Measurements from ENCODE around the gene AVP. TPM values are rescaled to one million over a fixed set of nuclear protein-coding genes. Genes with fewer than 3 reads are reported as not detected.

AVP gene
- total and polyA plus RNA-seq, 2 of the 13 experiments (the other 11 are each of a cell fraction or from before 2014, with no cell fraction given) = 0.12 TPM; not detected in 1

DNA sequence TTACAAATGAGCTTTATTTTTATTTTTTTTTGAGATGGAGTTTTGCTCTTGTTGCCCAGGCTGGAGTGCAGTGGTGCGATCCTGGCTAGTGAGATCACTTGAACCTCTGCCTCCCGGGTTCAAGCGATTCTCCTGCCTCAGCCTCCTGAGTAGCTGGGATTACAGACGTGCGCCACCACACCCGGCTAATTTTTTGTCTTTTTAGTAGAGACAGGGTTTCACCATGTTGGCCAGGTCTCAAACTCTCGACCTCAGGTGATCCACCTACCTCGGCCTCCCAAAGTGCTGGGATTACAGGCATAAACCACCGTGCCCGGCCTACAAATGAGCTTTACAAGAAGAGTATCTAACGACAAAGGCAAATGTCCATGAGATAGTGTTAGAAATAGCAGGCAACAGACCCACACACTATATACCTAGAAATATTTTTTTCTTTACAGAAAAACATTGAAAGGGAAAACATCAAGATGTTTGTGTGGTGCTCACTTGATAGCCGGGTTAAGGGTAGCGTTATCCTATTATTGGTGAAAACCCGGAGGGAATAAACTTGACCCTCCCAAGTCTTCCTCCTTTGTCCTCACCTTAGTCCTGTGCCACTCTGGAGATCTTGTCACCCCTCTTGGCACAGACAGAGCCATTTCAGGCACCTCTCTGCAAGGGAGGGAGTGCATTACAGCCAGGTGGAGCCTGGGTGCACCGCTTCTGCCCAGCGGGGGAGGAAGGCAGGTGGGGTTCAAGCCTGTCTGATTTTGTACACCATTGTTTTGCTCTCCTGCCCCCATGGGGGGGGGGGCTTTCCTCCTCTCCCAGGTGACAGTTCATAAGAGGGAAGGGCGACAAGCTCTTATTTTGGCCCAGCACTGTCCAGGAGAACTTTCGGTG is 21.0 kb upstream of the AVP start (continued):
- no peak for TF ChIP-seq BCL3 (CRISPR knock-in tag; IDR thresholded peaks at IDR 0.05)
- no peak for TF ChIP-seq NFYC (CRISPR knock-in tag; IDR thresholded peaks at IDR 0.05)
- TF ChIP-seq, protein P1, sequence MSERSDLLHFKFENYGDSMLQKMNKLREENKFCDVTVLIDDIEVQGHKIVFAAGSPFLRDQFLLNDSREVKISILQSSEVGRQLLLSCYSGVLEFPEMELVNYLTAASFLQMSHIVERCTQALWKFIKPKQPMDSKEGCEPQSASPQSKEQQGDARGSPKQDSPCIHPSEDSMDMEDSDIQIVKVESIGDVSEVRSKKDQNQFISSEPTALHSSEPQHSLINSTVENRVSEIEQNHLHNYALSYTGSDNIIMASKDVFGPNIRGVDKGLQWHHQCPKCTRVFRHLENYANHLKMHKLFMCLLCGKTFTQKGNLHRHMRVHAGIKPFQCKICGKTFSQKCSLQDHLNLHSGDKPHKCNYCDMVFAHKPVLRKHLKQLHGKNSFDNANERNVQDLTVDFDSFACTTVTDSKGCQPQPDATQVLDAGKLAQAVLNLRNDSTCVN (CRISPR knock-in tag; IDR thresholded peaks at IDR 0.05; ENCODE audit: borderline replicate concordance) = no peak
- TF ChIP-seq ZNF672 (CRISPR knock-in tag; IDR thresholded peaks at IDR 0.05) = no peak
- no peak for TF ChIP-seq RFX1 (IDR thresholded peaks at IDR 0.05)
- no peak for TF ChIP-seq FOXJ3 (CRISPR knock-in tag; IDR thresholded peaks at IDR 0.05; ENCODE audit: borderline replicate concordance)
- no peak for TF ChIP-seq ZFP36 (IDR thresholded peaks at IDR 0.05; ENCODE audit: borderline replicate concordance, low read depth, low read length, partially characterized antibody)
- TF ChIP-seq, protein P2, sequence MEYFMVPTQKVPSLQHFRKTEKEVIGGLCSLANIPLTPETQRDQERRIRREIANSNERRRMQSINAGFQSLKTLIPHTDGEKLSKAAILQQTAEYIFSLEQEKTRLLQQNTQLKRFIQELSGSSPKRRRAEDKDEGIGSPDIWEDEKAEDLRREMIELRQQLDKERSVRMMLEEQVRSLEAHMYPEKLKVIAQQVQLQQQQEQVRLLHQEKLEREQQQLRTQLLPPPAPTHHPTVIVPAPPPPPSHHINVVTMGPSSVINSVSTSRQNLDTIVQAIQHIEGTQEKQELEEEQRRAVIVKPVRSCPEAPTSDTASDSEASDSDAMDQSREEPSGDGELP (IDR thresholded peaks at IDR 0.05; ENCODE audit: borderline replicate concordance, low read depth) = no peak
- no peak for TF ChIP-seq ZNF598 (CRISPR knock-in tag; IDR thresholded peaks at IDR 0.05; ENCODE audit: borderline replicate concordance)
- TF ChIP-seq PRDM4 (CRISPR knock-in tag; IDR thresholded peaks at IDR 0.05; ENCODE audit: borderline replicate concordance) = no peak
- TF ChIP-seq, protein P3, sequence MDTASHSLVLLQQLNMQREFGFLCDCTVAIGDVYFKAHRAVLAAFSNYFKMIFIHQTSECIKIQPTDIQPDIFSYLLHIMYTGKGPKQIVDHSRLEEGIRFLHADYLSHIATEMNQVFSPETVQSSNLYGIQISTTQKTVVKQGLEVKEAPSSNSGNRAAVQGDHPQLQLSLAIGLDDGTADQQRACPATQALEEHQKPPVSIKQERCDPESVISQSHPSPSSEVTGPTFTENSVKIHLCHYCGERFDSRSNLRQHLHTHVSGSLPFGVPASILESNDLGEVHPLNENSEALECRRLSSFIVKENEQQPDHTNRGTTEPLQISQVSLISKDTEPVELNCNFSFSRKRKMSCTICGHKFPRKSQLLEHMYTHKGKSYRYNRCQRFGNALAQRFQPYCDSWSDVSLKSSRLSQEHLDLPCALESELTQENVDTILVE (CRISPR knock-in tag; IDR thresholded peaks at IDR 0.05) = no peak
- TF ChIP-seq HCFC1 (IDR thresholded peaks at IDR 0.05; ENCODE audit: low read depth, low read length) = no peak
- no peak for TF ChIP-seq ZNF569 (CRISPR knock-in tag; IDR thresholded peaks at IDR 0.05; ENCODE audit: borderline replicate concordance)
- no peak for TF ChIP-seq STAT5B (CRISPR knock-in tag; IDR thresholded peaks at IDR 0.05)
- TF ChIP-seq ZNF550 (CRISPR knock-in tag; IDR thresholded peaks at IDR 0.05; ENCODE audit: borderline replicate concordance) = peak; percentile 90; the same call in 1 of the 2 replicates
- no peak for TF ChIP-seq ZBTB20 (CRISPR knock-in tag; IDR thresholded peaks at IDR 0.05; ENCODE audit: borderline replicate concordance, low read depth)
- TF ChIP-seq ATRX (CRISPR knock-in tag; IDR thresholded peaks at IDR 0.05; ENCODE audit: borderline replicate concordance) = no peak
- no peak for TF ChIP-seq MXD4 (CRISPR knock-in tag; IDR thresholded peaks at IDR 0.05)
- no peak for TF ChIP-seq TOE1 (CRISPR knock-in tag; IDR thresholded peaks at IDR 0.05)
- no peak for TF ChIP-seq PATZ1 (CRISPR knock-in tag; IDR thresholded peaks at IDR 0.05)

Measured in HepG2 (cell line).